DMS153 treated with DMSO at 0.1 percent for 48 hours (cell line): Measurements from ENCODE around the gene NDFIP2.
A peak's percentile ranks its signal among the peaks of the same experiment; 100 is the strongest.
"Not testable (repeated sequence)": the region's sequence is repeated elsewhere in the genome, so short reads cannot be mapped to it uniquely, and the experiment has no call there.

Experiments used
- DNase-seq: peaks from one replicate; lab custom pipeline; 2025; ENCODE audit not compliant: unreplicated experiment; lab: John Stamatoyannopoulos, UW

Gene NDFIP2

GRCh38 chr13:79531542-79532254 lies 50.7 kb downstream of the NDFIP2 start:
- DNase-seq: no peak

- DNase-seq: no peak
Measured at GRCh38 chr13:79532576-79532975, 51.6 kb downstream of the NDFIP2 start.

GRCh38 chr13:79533781-79534400 lies 52.9 kb downstream of the NDFIP2 start:
- no peak for DNase-seq

- DNase-seq: no peak
Measured at GRCh38 chr13:79534596-79534995, 53.6 kb downstream of the NDFIP2 start.

GRCh38 chr13:79538757-79539156 lies 57.8 kb downstream of the NDFIP2 start:
- DNase-seq: no peak

GRCh38 chr13:79540504-79540903 lies 59.5 kb downstream of the NDFIP2 start:
- no peak for DNase-seq

GRCh38 chr13:79541426-79542049 lies 60.6 kb downstream of the NDFIP2 start:
- DNase-seq: peak; percentile 69

GRCh38 chr13:79543883-79544282 lies 62.9 kb downstream of the NDFIP2 start:
- no peak for DNase-seq

GRCh38 chr13:79547211-79548195 lies 66.5 kb downstream of the NDFIP2 start:
- DNase-seq: no peak

- DNase-seq: no peak
Measured at GRCh38 chr13:79548902-79549301, 67.9 kb downstream of the NDFIP2 start.

- no peak for DNase-seq
Measured at GRCh38 chr13:79549355-79550106, 68.6 kb downstream of the NDFIP2 start.

GRCh38 chr13:79557666-79558065 lies 76.7 kb downstream of the NDFIP2 start:
- no peak for DNase-seq

- no peak for DNase-seq
Measured at GRCh38 chr13:79560954-79561353, 80.0 kb downstream of the NDFIP2 start.

GRCh38 chr13:79562557-79562956 lies 81.6 kb downstream of the NDFIP2 start:
- no peak for DNase-seq

GRCh38 chr13:79566118-79566517 lies 85.2 kb downstream of the NDFIP2 start:
- no peak for DNase-seq

GRCh38 chr13:79571147-79571546 lies 90.2 kb downstream of the NDFIP2 start:
- no peak for DNase-seq

- DNase-seq: not testable (repeated sequence)
Measured at GRCh38 chr13:79573892-79574291, 92.9 kb downstream of the NDFIP2 start.

- DNase-seq: no peak
Measured at GRCh38 chr13:79581870-79582315, 100.9 kb downstream of the NDFIP2 start.

- no peak for DNase-seq
Measured at GRCh38 chr13:79582896-79583295, 101.9 kb downstream of the NDFIP2 start.

- DNase-seq: no peak
Measured at GRCh38 chr13:79585033-79585432, 104.1 kb downstream of the NDFIP2 start.
